ENCODE measurements around the gene IER5. TPM values are rescaled to one million over a fixed set of nuclear protein-coding genes. Genes with fewer than 3 reads are reported as not detected.

IER5 gene
- total and polyA plus RNA-seq, 9 of the 15 experiments (the other 6 are each of a cell fraction or from before 2014, with no cell fraction given) = 2.4 to 32.1 (median 12.0) TPM

- TF ChIP-seq FOXM1 (IDR thresholded peaks at IDR 0.05; ENCODE audit: low read depth) (peak; percentile 95), FOXM1 (CRISPR knock-in tag; IDR thresholded peaks at IDR 0.05; ENCODE audit: low read depth) (0 out of 2 replicates have a peak, but pooled peaks have one; percentile 31), BRD4 (IDR thresholded peaks at IDR 0.05) (0 out of 2 replicates have a peak, but pooled peaks have one; percentile 58), TRIM28 (IDR thresholded peaks at IDR 0.05) (no peak; the same call in 1 of the 2 replicates), SRSF7 (optimal IDR thresholded peaks at IDR 0.05; ENCODE audit: low read depth, low read length) (no peak), NFE2L1 (tag; IDR thresholded peaks at IDR 0.05; ENCODE audit: borderline replicate concordance, low read depth) (no peak), ZNF668 (CRISPR knock-in tag; IDR thresholded peaks at IDR 0.05) (no peak), E2F6 (IDR thresholded peaks at IDR 0.05; ENCODE audit: borderline replicate concordance in 1 of 2, extremely low read depth in 1 of 2, insufficient read depth in 1 of 2, insufficient read length in 1 of 2, low read depth in 1 of 2, low read length in 1 of 2, poor library complexity in 1 of 2, severe bottlenecking in 1 of 2) (peak; percentile 92 to 93), ZFP30 (CRISPR knock-in tag; IDR thresholded peaks at IDR 0.05; ENCODE audit: borderline replicate concordance) (no peak; the same call in 1 of the 2 replicates), RAD51 (IDR thresholded peaks at IDR 0.05; ENCODE audit: borderline replicate concordance, low read depth) (peak; percentile 86), TBL1XR1 (IDR thresholded peaks at IDR 0.05; ENCODE audit: low read length in 2 of 2) (peak; percentile 78 to 79), HNRNPLL (IDR thresholded peaks at IDR 0.05; ENCODE audit: low read depth, low read length, poor library complexity, severe bottlenecking) (peak; percentile 88), ZNF197 (CRISPR knock-in tag; IDR thresholded peaks at IDR 0.05; ENCODE audit: low read depth) (0 out of 2 replicates have a peak, but pooled peaks have one; percentile 82), LEF1 (IDR thresholded peaks at IDR 0.05) (no peak), STAT6 (CRISPR knock-in tag; IDR thresholded peaks at IDR 0.05) (peak; percentile 77; the same call in 1 of the 2 replicates), OTX1 (CRISPR knock-in tag; IDR thresholded peaks at IDR 0.05) (0 out of 2 replicates have a peak, but pooled peaks have one; percentile 78), CUX1 (CRISPR knock-in tag; IDR thresholded peaks at IDR 0.05) (no peak)
These were observed at the start of gene IER5 (continued) for GRCh38 chr1:181088079-181089016.
